ENCODE measurements around the gene CDH8. TPM values are rescaled to one million over a fixed set of nuclear protein-coding genes. Genes with fewer than 3 reads are reported as not detected.

Gene CDH8
- total RNA-seq, 1 donor from 2014 or later, result 0.69 TPM

DNA sequence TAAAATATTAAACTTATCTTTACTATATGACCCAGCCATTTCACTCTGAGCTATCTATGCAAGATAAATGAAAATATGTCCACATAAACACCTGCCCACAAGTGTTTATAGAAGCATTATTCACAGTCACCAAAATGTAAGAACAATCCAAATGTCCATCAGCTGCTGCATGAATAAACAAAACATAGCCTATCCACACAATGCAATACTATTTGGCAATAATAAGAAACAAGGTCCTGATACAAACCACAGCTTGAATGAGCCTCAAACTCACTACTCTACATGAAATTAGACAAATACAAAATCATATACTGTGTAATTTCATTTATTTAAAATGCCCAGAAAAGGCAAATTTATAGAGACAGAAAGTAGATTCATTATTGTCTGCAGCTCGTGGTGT lies 355.1 kb downstream of the CDH8 start:
- Mint-ChIP-seq H3K4me1 (no peaks in the 10 kb centered on the region), H3K36me3 (ENCODE audit: low read depth) (no peaks in the 10 kb centered on the region), H3K27ac (no peak overlapping the region), H3K27me3 (no peaks in the 10 kb centered on the region), H3K4me3 (no peak overlapping the region), H3K9me3 (peaks cover 2% of the 10 kb centered on the region)
- intact Hi-C loops (cut with micrococcal nuclease), result no loop called here
- no peak for ATAC-seq (ENCODE audit: low read depth)
- CTCF ChIA-PET, result no interaction called here
- TF ChIP-seq, protein P1, sequence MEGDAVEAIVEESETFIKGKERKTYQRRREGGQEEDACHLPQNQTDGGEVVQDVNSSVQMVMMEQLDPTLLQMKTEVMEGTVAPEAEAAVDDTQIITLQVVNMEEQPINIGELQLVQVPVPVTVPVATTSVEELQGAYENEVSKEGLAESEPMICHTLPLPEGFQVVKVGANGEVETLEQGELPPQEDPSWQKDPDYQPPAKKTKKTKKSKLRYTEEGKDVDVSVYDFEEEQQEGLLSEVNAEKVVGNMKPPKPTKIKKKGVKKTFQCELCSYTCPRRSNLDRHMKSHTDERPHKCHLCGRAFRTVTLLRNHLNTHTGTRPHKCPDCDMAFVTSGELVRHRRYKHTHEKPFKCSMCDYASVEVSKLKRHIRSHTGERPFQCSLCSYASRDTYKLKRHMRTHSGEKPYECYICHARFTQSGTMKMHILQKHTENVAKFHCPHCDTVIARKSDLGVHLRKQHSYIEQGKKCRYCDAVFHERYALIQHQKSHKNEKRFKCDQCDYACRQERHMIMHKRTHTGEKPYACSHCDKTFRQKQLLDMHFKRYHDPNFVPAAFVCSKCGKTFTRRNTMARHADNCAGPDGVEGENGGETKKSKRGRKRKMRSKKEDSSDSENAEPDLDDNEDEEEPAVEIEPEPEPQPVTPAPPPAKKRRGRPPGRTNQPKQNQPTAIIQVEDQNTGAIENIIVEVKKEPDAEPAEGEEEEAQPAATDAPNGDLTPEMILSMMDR (IDR thresholded peaks at IDR 0.05), result no peak
- no peak for DNase-seq
- POLR2A ChIA-PET, result no interaction called here

DNA sequence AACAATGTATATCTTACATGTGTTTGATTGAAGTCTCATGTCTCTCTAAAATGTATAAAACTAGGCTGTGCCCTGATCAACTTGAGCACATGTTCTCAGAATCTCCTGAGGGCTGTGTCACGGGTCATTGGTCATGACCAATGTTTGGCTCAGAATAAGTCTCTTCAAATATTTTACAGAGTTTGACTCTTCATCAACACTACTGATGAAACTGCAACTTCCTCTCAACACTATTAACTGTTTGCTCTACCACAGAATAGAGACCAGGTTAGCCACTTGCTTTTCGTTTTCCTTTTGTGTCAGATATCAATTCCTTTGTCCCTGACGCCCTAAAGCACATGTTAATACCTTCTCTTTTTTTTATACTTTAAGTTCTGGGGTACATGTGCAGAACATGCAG lies 358.1 kb downstream of the CDH8 start:
- ATAC-seq (ENCODE audit: low read depth) (no peak), DNase-seq (no peak)
- Mint-ChIP-seq H3K36me3 (ENCODE audit: low read depth) (no peaks in the 10 kb centered on the region), H3K4me1 (no peaks in the 10 kb centered on the region), H3K4me3 (no peak overlapping the region), H3K27me3 (no peaks in the 10 kb centered on the region), H3K9me3 (peaks cover 4% of the 10 kb centered on the region), H3K27ac (no peak overlapping the region)
- TF ChIP-seq, protein P1 (IDR thresholded peaks at IDR 0.05), result no peak
- POLR2A ChIA-PET, result no interaction called here
- intact Hi-C loops (cut with micrococcal nuclease), result no loop called here
- CTCF ChIA-PET, result no interaction called here

DNA sequence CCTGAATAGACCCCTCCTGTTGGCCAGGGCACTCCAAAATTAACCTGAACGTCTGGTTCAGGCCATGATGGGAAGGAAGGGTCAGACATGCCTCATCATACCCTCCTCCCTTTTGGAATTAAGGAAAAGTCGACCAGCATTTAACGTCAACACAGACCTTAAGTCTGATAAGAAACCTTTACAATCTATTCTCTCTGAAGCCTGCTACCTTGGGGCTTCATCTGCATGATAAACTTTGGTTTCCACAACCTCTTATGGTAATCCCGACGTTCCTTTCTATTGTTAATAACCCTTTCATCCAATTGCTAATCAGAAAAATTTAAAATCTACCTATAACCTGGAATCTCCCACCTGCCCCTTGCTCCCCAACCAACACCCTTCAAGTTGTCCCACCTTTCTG lies 358.5 kb downstream of the CDH8 start:
- Mint-ChIP-seq H3K9me3 (peaks cover 4% of the 10 kb centered on the region), H3K27me3 (no peaks in the 10 kb centered on the region), H3K4me1 (no peaks in the 10 kb centered on the region), H3K4me3 (no peak overlapping the region), H3K36me3 (ENCODE audit: low read depth) (no peaks in the 10 kb centered on the region), H3K27ac (no peak overlapping the region)
- no peak for DNase-seq
- intact Hi-C loops (cut with micrococcal nuclease), result no loop called here
- POLR2A ChIA-PET, result no interaction called here
- CTCF ChIA-PET, result no interaction called here
- ATAC-seq (ENCODE audit: low read depth), result no peak
- TF ChIP-seq, protein P1 (IDR thresholded peaks at IDR 0.05), result no peak

DNA sequence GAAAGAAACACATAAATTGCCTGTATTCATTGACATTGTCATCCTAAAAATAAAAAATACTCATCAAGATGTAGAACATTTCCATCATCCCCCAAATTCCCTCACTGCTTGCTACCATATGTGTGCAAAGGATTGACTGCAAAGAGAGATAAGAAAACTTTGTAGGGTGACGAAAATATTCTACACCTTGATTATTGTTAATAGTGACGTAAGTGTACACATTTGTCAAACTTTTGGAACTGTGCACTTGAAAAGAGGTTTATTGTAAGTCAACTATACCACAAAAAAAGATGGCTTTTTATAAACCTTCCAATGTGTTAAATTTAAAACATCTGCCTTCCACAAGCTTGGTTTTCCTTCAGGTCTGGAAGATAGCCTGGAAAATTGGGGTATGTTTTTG lies 359.5 kb downstream of the CDH8 start:
- ATAC-seq (ENCODE audit: low read depth) (no peak), DNase-seq (no peak)
- TF ChIP-seq, protein P1 (IDR thresholded peaks at IDR 0.05), result no peak
- Mint-ChIP-seq H3K4me1 (no peaks in the 10 kb centered on the region), H3K36me3 (ENCODE audit: low read depth) (no peaks in the 10 kb centered on the region), H3K4me3 (no peak overlapping the region), H3K27me3 (no peaks in the 10 kb centered on the region), H3K27ac (no peak overlapping the region), H3K9me3 (peaks cover 4% of the 10 kb centered on the region)
- intact Hi-C loops (cut with micrococcal nuclease), result no loop called here
- ChIA-PET CTCF (no interaction called here), POLR2A (no interaction called here)

DNA sequence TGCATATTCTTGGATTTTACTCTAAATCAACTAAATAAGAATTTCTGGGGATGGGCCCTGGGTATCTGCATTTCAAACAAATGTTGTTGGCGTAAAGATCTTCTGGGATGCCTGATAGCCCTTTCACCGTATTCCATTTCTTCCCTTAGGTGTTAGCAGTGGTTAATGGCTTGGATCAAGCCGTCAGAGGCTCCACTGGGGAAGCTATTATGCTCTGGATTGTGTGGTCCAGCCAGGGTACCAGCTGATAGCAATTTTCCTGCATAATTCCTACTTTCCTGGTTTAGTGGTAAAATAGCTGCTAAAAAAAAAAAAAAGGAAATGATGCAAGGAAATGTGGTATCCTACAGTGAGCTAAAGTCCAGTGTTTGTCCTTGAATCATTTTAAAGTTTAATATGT lies 365.1 kb downstream of the CDH8 start:
- no peak for ATAC-seq (ENCODE audit: low read depth)
- POLR2A ChIA-PET, result no interaction called here
- TF ChIP-seq, protein P1 (IDR thresholded peaks at IDR 0.05), result no peak
- intact Hi-C loops (cut with micrococcal nuclease), result no loop called here
- no peaks in the 10 kb centered on the region for H3K4me1 Mint-ChIP-seq
- no peak for DNase-seq
- CTCF ChIA-PET, result no interaction called here
- no peak overlapping the region for H3K27ac Mint-ChIP-seq
- no peaks in the 10 kb centered on the region for H3K36me3 Mint-ChIP-seq (ENCODE audit: low read depth)
- no peaks in the 10 kb centered on the region for H3K27me3 Mint-ChIP-seq
- H3K4me3 Mint-ChIP-seq, result no peak overlapping the region
- H3K9me3 Mint-ChIP-seq, result peaks cover 4% of the 10 kb centered on the region
